Caco-2 (cell line): ENCODE data around the gene CDK14. TPM values are rescaled to one million over a fixed set of nuclear protein-coding genes. Genes with fewer than 3 reads are reported as not detected.

Experiments
- BruUV-seq: library from RNA; stranded (reverse); fragments of 400-500 nt; replicated peaks from 2 replicates; lab custom pipeline; 2021; lab: Mats Ljungman, UMichigan
- CTCF ChIA-PET: fragments of 300-600 bp; sonication (Branson Sonifier 250); formaldehyde crosslinking; loops from one replicate; lab custom pipeline; 2022; ENCODE audit warnings: antibody characterized with exemption; lab: Charles Lee
- POLR2A ChIA-PET: fragments of 300-600 bp; sonication (Branson Sonifier 250); formaldehyde crosslinking; loops from one replicate; lab custom pipeline; 2022; ENCODE audit warnings: antibody characterized with exemption; lab: Charles Lee
- DNase-seq, 2 experiments: peaks; one replicate each; pipeline versions ENCODE4 v3.0.0 to v3.0.0-alpha.2; 2020 to 2022
- H3K27me3 ChIP-seq: replicated peaks from 2 replicates; pipeline ENCODE4 v1.6.0; 2011; ENCODE audit warnings: low read length; ENCODE audit not compliant: control insufficient read depth, insufficient read depth
- H3K36me3 ChIP-seq: 2 replicates; pipeline ENCODE4 v1.5.1; 2011; ENCODE audit warnings: low read length; ENCODE audit not compliant: control insufficient read depth, insufficient read depth
- H3K4me1 ChIP-seq: fragments of 250-450 bp; sonication (Bioruptor Pico); 2 replicates; pipeline ENCODE4 v1.5.1; 2020; ENCODE audit warnings: mild to moderate bottlenecking
- H3K4me3 ChIP-seq: 2 replicates; pipeline ENCODE4 v1.5.1; 2011; ENCODE audit warnings: low read depth, mild to moderate bottlenecking, control low read depth, low read length
- H3K9me3 ChIP-seq: fragments of 250-450 bp; sonication (Bioruptor Pico); 2 replicates; pipeline ENCODE4 v1.5.1; 2020; ENCODE audit warnings: mild to moderate bottlenecking, moderate library complexity
- H3K27ac Mint-ChIP-seq: one replicate; pipeline ENCODE4 v1.8.0; 2022; ENCODE audit warnings: mixed read lengths; ENCODE audit not compliant: unreplicated experiment
- H3K27me3 Mint-ChIP-seq: one replicate; pipeline ENCODE4 v1.8.0; 2022; ENCODE audit warnings: mixed read lengths; ENCODE audit not compliant: insufficient read depth, unreplicated experiment
- H3K36me3 Mint-ChIP-seq: one replicate; pipeline ENCODE4 v1.8.0; 2022; ENCODE audit warnings: mild to moderate bottlenecking, mixed read lengths; ENCODE audit not compliant: insufficient read depth, unreplicated experiment
- H3K4me1 Mint-ChIP-seq: one replicate; pipeline ENCODE4 v1.8.0; 2022; ENCODE audit warnings: low read depth, mixed read lengths; ENCODE audit not compliant: unreplicated experiment
- H3K4me3 Mint-ChIP-seq: one replicate; pipeline ENCODE4 v1.8.0; 2022; ENCODE audit warnings: mild to moderate bottlenecking, moderate library complexity, mixed read lengths; ENCODE audit not compliant: unreplicated experiment
- H3K9me3 Mint-ChIP-seq: one replicate; pipeline ENCODE4 v1.8.0; 2022; ENCODE audit warnings: mixed read lengths; ENCODE audit not compliant: unreplicated experiment
- CTCF ChIP-seq, 2 experiments: fragments of 200-600 bp in 1 of 2; IDR thresholded peaks; 1 replicate in 1 of 2; 2 replicates in 1 of 2; pipeline versions ENCODE4 v1.5.1 to v1.8.0; 2011 to 2022; ENCODE audit warnings: antibody characterized with exemption in 1 of 2, control low read depth in 1 of 2, inconsistent platforms in 1 of 2, low read depth in 1 of 2, low read length in 1 of 2, mild to moderate bottlenecking in 1 of 2, moderate library complexity in 1 of 2; ENCODE audit not compliant: insufficient read depth in 1 of 2, severe bottlenecking in 1 of 2, unreplicated experiment in 1 of 2
- intact Hi-C: fragments of 100-400 bp; cut with micrococcal nuclease; formaldehyde crosslinking; loops from one replicate; pipeline ENCODE4 v1.10.0; 2022; ENCODE audit not compliant: unreplicated experiment
- total RNA-seq: library from RNA; stranded (reverse); gene quantifications from 2 replicates; pipeline ENCODE4 v1.2.3, GENCODE V29; 2022

CDK14 gene
- total RNA-seq, 1 experiment from 2014 or later: 18.2 TPM

- H3K4me3 ChIP-seq: no peak overlapping the region
- peak overlapping the region; percentile 63 for H3K27ac Mint-ChIP-seq
- H3K27me3 ChIP-seq: no peaks in the 10 kb centered on the region
- CTCF ChIA-PET: interaction anchor here (0.9 kb wide), 1 partner anchor 170 kb away, joined by 4 read pairs; no protein-coding TSS in a partner anchor
- BruUV-seq: no TSS peak
- H3K36me3 Mint-ChIP-seq: no peaks in the 10 kb centered on the region
- H3K27me3 Mint-ChIP-seq: no peaks in the 10 kb centered on the region
- peaks cover 31% of the 10 kb centered on the region for H3K4me1 Mint-ChIP-seq
- peaks cover 31% of the 10 kb centered on the region for H3K4me1 ChIP-seq
- TF ChIP-seq CTCF (IDR thresholded peaks at IDR 0.05; ENCODE audit: insufficient read depth in 1 of 2, low read depth in 1 of 2, low read length in 1 of 2, severe bottlenecking in 1 of 2, unreplicated experiment in 1 of 2): no peak
- no peak for DNase-seq
- POLR2A ChIA-PET: no interaction called here
- H3K36me3 ChIP-seq: no peaks in the 10 kb centered on the region
- H3K9me3 Mint-ChIP-seq: no peaks in the 10 kb centered on the region
- no peak overlapping the region for H3K4me3 Mint-ChIP-seq
- no peaks in the 10 kb centered on the region for H3K9me3 ChIP-seq
- intact Hi-C loops: no loop called here
Observed at GRCh38 chr7:90625051-90625450, 28.9 kb downstream of the CDK14 start.

GRCh38 chr7:90625562-90625961 lies 29.4 kb downstream of the CDK14 start:
- no peak overlapping the region for H3K4me3 ChIP-seq
- no peaks in the 10 kb centered on the region for H3K27me3 Mint-ChIP-seq
- intact Hi-C loops: no loop called here
- H3K9me3 ChIP-seq: no peaks in the 10 kb centered on the region
- ChIA-PET POLR2A (no interaction called here), CTCF (no interaction called here)
- BruUV-seq: no TSS peak
- H3K4me1 Mint-ChIP-seq: peaks cover 31% of the 10 kb centered on the region
- H3K27ac Mint-ChIP-seq: peak overlapping the region; percentile 73
- H3K36me3 ChIP-seq: no peaks in the 10 kb centered on the region
- H3K36me3 Mint-ChIP-seq: no peaks in the 10 kb centered on the region
- peaks cover 31% of the 10 kb centered on the region for H3K4me1 ChIP-seq
- no peaks in the 10 kb centered on the region for H3K9me3 Mint-ChIP-seq
- peak; percentile 32 to 45 for DNase-seq
- TF ChIP-seq CTCF (IDR thresholded peaks at IDR 0.05; ENCODE audit: insufficient read depth in 1 of 2, low read depth in 1 of 2, low read length in 1 of 2, severe bottlenecking in 1 of 2, unreplicated experiment in 1 of 2): no peak
- peak overlapping the region; percentile 47 for H3K4me3 Mint-ChIP-seq
- no peaks in the 10 kb centered on the region for H3K27me3 ChIP-seq

- TF ChIP-seq CTCF (IDR thresholded peaks at IDR 0.05; ENCODE audit: insufficient read depth in 1 of 2, low read depth in 1 of 2, low read length in 1 of 2, severe bottlenecking in 1 of 2, unreplicated experiment in 1 of 2): no peak
- peaks cover 31% of the 10 kb centered on the region for H3K4me1 ChIP-seq
- no peaks in the 10 kb centered on the region for H3K27me3 Mint-ChIP-seq
- DNase-seq: peak in 1 of 2 experiments; percentile 20
- H3K27me3 ChIP-seq: no peaks in the 10 kb centered on the region
- peak overlapping the region; percentile 47 for H3K4me3 Mint-ChIP-seq
- H3K4me1 Mint-ChIP-seq: peaks cover 31% of the 10 kb centered on the region
- no TSS peak for BruUV-seq
- CTCF ChIA-PET: no interaction called here
- POLR2A ChIA-PET: no interaction called here
- intact Hi-C loops: no loop called here
- no peaks in the 10 kb centered on the region for H3K9me3 Mint-ChIP-seq
- peak overlapping the region; percentile 73 for H3K27ac Mint-ChIP-seq
- no peaks in the 10 kb centered on the region for H3K36me3 ChIP-seq
- H3K9me3 ChIP-seq: no peaks in the 10 kb centered on the region
- H3K36me3 Mint-ChIP-seq: peaks cover 2% of the 10 kb centered on the region
- H3K4me3 ChIP-seq: no peak overlapping the region
Observed at GRCh38 chr7:90626013-90626412, 29.9 kb downstream of the CDK14 start.
